Peyer's patch (tissue), 4 donors: Measurements from ENCODE around the gene SMYD3.

Source experiments
- POLR2A ChIP-seq, 2 donors: fragments of 450-650 bp; IDR thresholded peaks; one replicate each; pipeline ENCODE4 v1.5.1; 2017; ENCODE audit warnings: antibody characterized with exemption in 2 of 2, mild to moderate bottlenecking in 2 of 2, moderate library complexity in 2 of 2
- TF ChIP-seq, protein P1 (sequence below), 6 experiments: fragments of 450-650 bp in 4 of 6; fragments of 200-600 bp in 2 of 6; sonication (generic) in 1 of 6; IDR thresholded peaks; one replicate each; pipeline ENCODE4 v1.5.1; 2017 to 2019; ENCODE audit warnings: antibody characterized with exemption in 6 of 6, mild to moderate bottlenecking in 3 of 6, moderate library complexity in 1 of 6

DNA sequence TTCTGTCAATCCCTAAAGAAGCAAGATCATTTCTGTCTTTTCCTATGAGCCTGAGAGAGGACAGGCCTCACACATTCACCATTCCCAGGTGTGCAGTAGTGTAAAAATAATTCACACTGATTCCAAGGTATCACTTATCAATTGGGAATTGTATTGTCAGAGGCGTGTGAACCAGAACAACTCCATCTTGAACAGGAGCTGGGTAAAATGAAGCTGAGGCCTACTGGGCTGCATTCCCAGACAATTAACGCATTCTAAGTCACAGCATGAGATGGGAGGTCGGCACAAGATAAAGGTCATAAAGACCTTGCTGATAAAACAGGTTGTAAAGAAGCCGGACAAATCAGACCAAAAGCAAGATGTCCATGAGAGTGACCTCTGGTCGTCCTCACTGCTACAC is 239.2 kb downstream of the SMYD3 start:
- TF ChIP-seq, protein P1, sequence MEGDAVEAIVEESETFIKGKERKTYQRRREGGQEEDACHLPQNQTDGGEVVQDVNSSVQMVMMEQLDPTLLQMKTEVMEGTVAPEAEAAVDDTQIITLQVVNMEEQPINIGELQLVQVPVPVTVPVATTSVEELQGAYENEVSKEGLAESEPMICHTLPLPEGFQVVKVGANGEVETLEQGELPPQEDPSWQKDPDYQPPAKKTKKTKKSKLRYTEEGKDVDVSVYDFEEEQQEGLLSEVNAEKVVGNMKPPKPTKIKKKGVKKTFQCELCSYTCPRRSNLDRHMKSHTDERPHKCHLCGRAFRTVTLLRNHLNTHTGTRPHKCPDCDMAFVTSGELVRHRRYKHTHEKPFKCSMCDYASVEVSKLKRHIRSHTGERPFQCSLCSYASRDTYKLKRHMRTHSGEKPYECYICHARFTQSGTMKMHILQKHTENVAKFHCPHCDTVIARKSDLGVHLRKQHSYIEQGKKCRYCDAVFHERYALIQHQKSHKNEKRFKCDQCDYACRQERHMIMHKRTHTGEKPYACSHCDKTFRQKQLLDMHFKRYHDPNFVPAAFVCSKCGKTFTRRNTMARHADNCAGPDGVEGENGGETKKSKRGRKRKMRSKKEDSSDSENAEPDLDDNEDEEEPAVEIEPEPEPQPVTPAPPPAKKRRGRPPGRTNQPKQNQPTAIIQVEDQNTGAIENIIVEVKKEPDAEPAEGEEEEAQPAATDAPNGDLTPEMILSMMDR (IDR thresholded peaks at IDR 0.05), result no peak
- no peak for TF ChIP-seq POLR2A (IDR thresholded peaks at IDR 0.05)
